Measurements from ENCODE around the gene ECI1. TPM values are rescaled to one million over a fixed set of nuclear protein-coding genes. Genes with fewer than 3 reads are reported as not detected.
"Not testable (repeated sequence)": the region's sequence is repeated elsewhere in the genome, so short reads cannot be mapped to it uniquely, and the experiment has no call there.

ECI1 gene
- total RNA-seq, 2 donors from 2014 or later = 29.3 to 39.1 TPM

DNA sequence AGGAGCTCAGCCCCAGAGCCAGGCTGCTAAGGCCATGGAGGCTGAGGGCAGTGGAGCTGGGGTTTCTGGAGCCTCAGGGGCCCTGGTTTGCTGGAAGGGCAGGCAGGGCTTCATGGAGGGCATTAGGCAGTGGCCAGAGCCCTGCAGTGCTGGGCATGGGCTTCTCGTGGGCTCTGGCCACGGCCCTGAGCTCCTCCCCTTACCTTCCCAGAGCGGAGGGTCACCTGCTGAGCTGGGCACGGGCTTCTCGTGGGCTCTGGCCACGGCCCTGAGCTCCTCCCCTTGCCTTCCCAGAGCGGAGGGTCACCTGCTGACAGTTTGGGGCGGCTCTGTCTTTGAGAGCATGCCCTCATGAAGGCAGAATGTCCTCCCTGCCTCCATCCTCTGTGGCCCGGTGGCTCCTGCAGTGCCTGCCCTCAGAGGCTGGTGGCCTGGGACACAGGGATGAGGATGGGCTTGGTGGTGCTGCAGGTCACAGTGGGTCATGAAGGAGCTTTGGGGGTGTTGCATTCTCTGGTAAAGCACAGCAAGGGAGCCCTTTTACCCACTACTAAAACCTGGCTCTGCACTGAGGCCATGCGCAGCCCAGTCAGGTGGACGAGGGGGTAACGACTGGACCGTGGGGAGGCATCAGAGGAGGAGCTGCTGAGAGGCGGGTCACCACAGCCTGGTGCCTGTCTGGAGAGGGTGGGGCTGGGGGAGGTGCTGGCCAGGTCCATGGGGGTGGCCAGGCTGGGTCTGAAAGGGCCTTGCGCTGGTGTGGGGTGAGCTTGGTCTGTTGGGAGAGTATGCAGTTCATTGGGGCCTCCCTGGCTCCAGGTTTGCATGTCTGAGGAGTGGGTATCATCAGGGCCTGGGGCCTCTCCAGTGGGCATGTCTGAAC, 19.4 kb upstream of the ECI1 start:
- no peaks in the 10 kb centered on the region for H3K9me3 ChIP-seq
- H3K4me3 ChIP-seq = no peak overlapping the region
- H3K27me3 ChIP-seq (replicated peaks; ENCODE audit: insufficient read depth) = no peaks in the 10 kb centered on the region
- no peaks in the 10 kb centered on the region for H3K36me3 ChIP-seq
- peaks cover 11 to 27% of the 10 kb centered on the region in 2 donors for H3K4me1 ChIP-seq (ENCODE audit: control insufficient read depth in 1 of 2, low read depth in 2 of 2)
- TF ChIP-seq CTCF (IDR thresholded peaks at IDR 0.05) = no peak
- H3K27ac ChIP-seq = no peak overlapping the region
- no peak for DNase-seq (ENCODE audit: low spot score)
- ATAC-seq (ENCODE audit: insufficient number of reproducible peaks, low FRiP score, low read depth) = no peak

GRCh38 chr16:2270070-2270462, 18.7 kb upstream of the ECI1 start:
- TF ChIP-seq CTCF (IDR thresholded peaks at IDR 0.05) = no peak
- ATAC-seq (ENCODE audit: insufficient number of reproducible peaks, low FRiP score, low read depth) = no peak
- Histone ChIP-seq H3K4me1 (ENCODE audit: control insufficient read depth in 1 of 2, low read depth in 2 of 2) (peaks cover 11 to 35% of the 10 kb centered on the region in 2 donors), H3K9me3 (no peaks in the 10 kb centered on the region), H3K27me3 (replicated peaks; ENCODE audit: insufficient read depth) (no peaks in the 10 kb centered on the region), H3K27ac (no peak overlapping the region), H3K4me3 (no peak overlapping the region), H3K36me3 (peaks cover 1% of the 10 kb centered on the region)
- no peak for DNase-seq (ENCODE audit: low spot score)

DNA sequence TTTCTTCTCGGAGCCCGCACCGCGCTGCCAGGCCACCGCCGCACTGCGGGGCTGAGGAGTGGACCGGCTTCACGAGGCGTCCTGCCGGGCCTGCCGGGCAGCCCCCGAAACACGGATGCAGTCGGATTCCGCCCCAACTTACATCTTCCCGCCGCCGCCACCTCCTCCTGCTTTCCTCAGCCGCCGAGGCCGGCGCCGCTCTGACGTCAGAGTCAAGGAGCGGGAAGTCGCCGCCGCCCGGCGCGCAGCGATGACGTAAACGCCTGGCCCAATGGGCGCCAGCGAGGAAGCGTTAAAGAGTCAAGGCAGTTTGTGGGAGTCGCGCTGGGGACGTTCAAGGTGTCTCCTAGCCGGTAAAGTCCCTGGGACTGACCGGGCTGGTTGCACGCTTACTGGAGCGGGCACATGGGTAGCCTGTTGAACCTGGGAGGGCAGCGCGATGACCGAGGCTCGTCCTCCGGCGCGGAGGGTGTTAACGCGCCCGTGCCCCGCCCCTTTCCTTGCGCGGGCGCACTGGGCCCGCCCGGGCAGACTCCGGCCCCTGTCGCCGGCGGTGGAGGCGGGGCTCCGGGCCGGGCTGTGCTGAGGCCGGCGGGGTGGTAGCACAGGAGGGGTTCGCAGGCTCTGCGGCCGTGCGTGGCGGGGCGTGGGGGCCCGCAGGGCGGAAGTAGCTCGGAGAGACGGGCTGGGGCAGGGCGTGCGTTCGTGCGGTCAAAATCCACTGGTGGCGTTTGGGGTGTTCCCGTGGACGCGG, 16.7 kb upstream of the ECI1 start, which contains the start of gene RNPS1:
Gene RNPS1, minus strand, starts transcription at position 214 of the 754 bp plus-strand sequence. CDS start 3,483 bp downstream, outside the sequence.
- Histone ChIP-seq H3K4me1 (ENCODE audit: control insufficient read depth in 1 of 2, low read depth in 2 of 2) (peaks cover 11 to 38% of the 10 kb centered on the region in 2 donors), H3K4me3 (peak within 1 kb of the TSS; percentile 83), H3K27me3 (replicated peaks; ENCODE audit: insufficient read depth) (no peaks in the 10 kb centered on the region), H3K36me3 (peaks cover 11% of the 10 kb centered on the region), H3K27ac (peak within 1 kb of the TSS; percentile 94 to 95), H3K9me3 (no peaks in the 10 kb centered on the region)
- TF ChIP-seq CTCF (IDR thresholded peaks at IDR 0.05) = no peak
- ATAC-seq (ENCODE audit: insufficient number of reproducible peaks, low FRiP score, low read depth) = peak; percentile 89
- peak; percentile 77 for DNase-seq (ENCODE audit: low spot score)

GRCh38 chr16:2267505-2267912, 16.1 kb upstream of the ECI1 start:
- peak; percentile 51 for ATAC-seq (ENCODE audit: insufficient number of reproducible peaks, low FRiP score, low read depth)
- Histone ChIP-seq H3K36me3 (peaks cover 17% of the 10 kb centered on the region), H3K4me1 (ENCODE audit: control insufficient read depth in 1 of 2, low read depth in 2 of 2) (peaks cover 11 to 38% of the 10 kb centered on the region in 2 donors)

DNA sequence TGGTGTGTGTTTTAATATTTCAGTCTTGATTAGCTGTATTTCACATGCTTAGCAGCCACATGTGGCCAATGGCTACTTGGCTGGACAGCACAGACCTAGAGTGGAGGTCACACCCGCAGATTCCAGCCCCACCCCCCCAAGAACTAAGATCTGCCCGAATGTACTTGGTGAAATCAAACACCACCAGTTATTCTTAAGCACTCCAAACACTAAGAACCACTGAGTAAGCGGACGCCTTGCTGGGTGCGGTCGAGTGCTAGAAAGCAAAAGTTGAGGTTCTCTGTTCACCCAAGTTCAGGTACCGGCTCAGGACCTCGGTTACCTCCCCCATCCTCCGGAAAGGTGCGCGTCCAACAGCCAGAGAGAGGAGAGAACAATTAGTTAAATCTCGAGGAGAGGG, 15.5 kb upstream of the ECI1 start:
- not testable (repeated sequence) for DNase-seq (ENCODE audit: low spot score); H3K27me3 ChIP-seq (replicated peaks; ENCODE audit: insufficient read depth); H3K9me3 ChIP-seq; ATAC-seq (ENCODE audit: insufficient number of reproducible peaks, low FRiP score, low read depth)
- peak overlapping the region; percentile 83 for H3K4me3 ChIP-seq
- peaks cover 23% of the 10 kb centered on the region for H3K36me3 ChIP-seq
- peak overlapping the region in 1 of 2 donors; percentile 94 for H3K27ac ChIP-seq
- H3K4me1 ChIP-seq (ENCODE audit: control insufficient read depth in 1 of 2, low read depth in 2 of 2) = peaks cover 11 to 38% of the 10 kb centered on the region in 2 donors

More at GRCh38 chr16:2267505-2267912, 16.1 kb upstream of the ECI1 start:
- DNase-seq (ENCODE audit: low spot score); H3K9me3 ChIP-seq; H3K27me3 ChIP-seq (replicated peaks; ENCODE audit: insufficient read depth): not testable (repeated sequence)
- peak overlapping the region; percentile 83 for H3K4me3 ChIP-seq
- peak overlapping the region; percentile 94 to 95 for H3K27ac ChIP-seq

DNA sequence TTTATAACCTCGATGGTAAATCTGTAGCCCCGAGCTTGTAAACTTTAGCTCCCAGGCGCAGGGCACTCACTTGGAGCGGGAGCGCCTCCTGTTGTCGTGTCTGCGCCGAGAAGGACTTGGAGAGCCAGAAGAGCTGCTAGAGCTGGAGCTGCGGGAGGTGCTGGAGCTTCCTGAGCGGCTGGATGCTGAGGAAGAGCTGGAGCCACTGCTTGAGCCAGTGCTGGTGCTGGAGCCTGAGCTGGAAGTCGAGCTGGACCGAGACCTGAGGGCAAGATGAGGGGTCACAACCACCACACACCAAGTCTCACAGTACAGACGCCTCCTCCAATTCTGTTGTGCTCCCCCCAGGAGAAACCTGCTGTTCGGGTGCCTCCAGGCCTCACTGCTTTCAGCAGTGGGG, 11.6 kb upstream of the ECI1 start:
- Histone ChIP-seq H3K4me1 (ENCODE audit: control insufficient read depth in 1 of 2, low read depth in 2 of 2) (peaks cover 4 to 23% of the 10 kb centered on the region in 2 donors), H3K36me3 (peaks cover 50% of the 10 kb centered on the region)
- H3K27me3 ChIP-seq (replicated peaks; ENCODE audit: insufficient read depth); H3K27ac ChIP-seq; H3K4me3 ChIP-seq; DNase-seq (ENCODE audit: low spot score); ATAC-seq (ENCODE audit: insufficient number of reproducible peaks, low FRiP score, low read depth); H3K9me3 ChIP-seq: not testable (repeated sequence)

All from thoracic aorta (tissue), 2 donors.